ENCODE results near the gene ZNF668. TPM values are rescaled to one million over a fixed set of nuclear protein-coding genes. Genes with fewer than 3 reads are reported as not detected.

ZNF668 gene
- total and polyA plus RNA-seq, 2 of the 13 experiments (the other 11 are each of a cell fraction or from before 2014, with no cell fraction given) = 3.8 to 9.8 TPM

- no peak for TF ChIP-seq PRDM15 (CRISPR knock-in tag; IDR thresholded peaks at IDR 0.05)
- TF ChIP-seq TCF7L2 (IDR thresholded peaks at IDR 0.05; ENCODE audit: low read depth, low read length) = no peak
- TF ChIP-seq ZGPAT (CRISPR knock-in tag; IDR thresholded peaks at IDR 0.05) = peak; percentile 84
- TF ChIP-seq ZNF318 (CRISPR knock-in tag; IDR thresholded peaks at IDR 0.05) = no peak; the same call in 1 of the 2 replicates
- TF ChIP-seq ZNF576 (CRISPR knock-in tag; IDR thresholded peaks at IDR 0.05) = peak; percentile 56
- no peak for TF ChIP-seq ATAD3A (CRISPR knock-in tag; IDR thresholded peaks at IDR 0.05)
- TF ChIP-seq ZNF879 (CRISPR knock-in tag; IDR thresholded peaks at IDR 0.05) = no peak
- TF ChIP-seq MAF1 (CRISPR knock-in tag; IDR thresholded peaks at IDR 0.05; ENCODE audit: borderline replicate concordance) = no peak
- TF ChIP-seq MIER2 (CRISPR knock-in tag; IDR thresholded peaks at IDR 0.05) = no peak
- TF ChIP-seq ZFP41 (CRISPR knock-in tag; IDR thresholded peaks at IDR 0.05; ENCODE audit: borderline replicate concordance) = peak; percentile 48; the same call in 1 of the 2 replicates
- TF ChIP-seq DBP (CRISPR knock-in tag; IDR thresholded peaks at IDR 0.05; ENCODE audit: not compliant biosample characterization) = no peak
- TF ChIP-seq JUNB (CRISPR knock-in tag; IDR thresholded peaks at IDR 0.05; ENCODE audit: borderline replicate concordance) = no peak
- TF ChIP-seq ZNF556 (CRISPR knock-in tag; IDR thresholded peaks at IDR 0.05; ENCODE audit: borderline replicate concordance) = no peak; the same call in 1 of the 2 replicates
These were observed 41.0 kb downstream of the ZNF668 start, which contains the start of gene STX4 (continued) for GRCh38 chr16:31032736-31033708.

Measured in HepG2 (cell line).